Nephron (organoid): ENCODE measurements around the gene CLDN19.
A peak's percentile ranks its signal among the peaks of the same experiment; 100 is the strongest.

Experiments used
- H3K27ac Mint-ChIP-seq, 3 experiments: 2 replicates each; pipeline ENCODE4 v1.8.0; 2020; ENCODE audit warnings: mixed read lengths in 3 of 3, mild to moderate bottlenecking in 2 of 3, moderate library complexity in 1 of 3
- H3K27me3 Mint-ChIP-seq: 2 replicates; pipeline ENCODE4 v1.8.0; 2021; ENCODE audit warnings: low read depth, mild to moderate bottlenecking, moderate library complexity, mixed read lengths
- H3K36me3 Mint-ChIP-seq: 2 replicates; pipeline ENCODE4 v1.8.0; 2020; ENCODE audit warnings: low read depth, mixed read lengths
- H3K4me1 Mint-ChIP-seq: 2 replicates; pipeline ENCODE4 v1.8.0; 2020; ENCODE audit warnings: mixed read lengths
- H3K4me3 Mint-ChIP-seq, 3 experiments: 2 replicates each; pipeline ENCODE4 v1.8.0; 2020; ENCODE audit warnings: mild to moderate bottlenecking in 3 of 3, mixed read lengths in 3 of 3, moderate library complexity in 2 of 3
- H3K9me3 Mint-ChIP-seq: 2 replicates; pipeline ENCODE4 v1.8.0; 2020; ENCODE audit warnings: mixed read lengths
- TF ChIP-seq, protein P1 (sequence below), 3 experiments: fragments of 200-600 bp; sonication (generic); IDR thresholded peaks; one replicate each; pipeline ENCODE4 v1.5.0; 2021; ENCODE audit warnings: antibody characterized with exemption in 3 of 3; ENCODE audit not compliant: unreplicated experiment in 3 of 3

The CLDN19 gene

DNA sequence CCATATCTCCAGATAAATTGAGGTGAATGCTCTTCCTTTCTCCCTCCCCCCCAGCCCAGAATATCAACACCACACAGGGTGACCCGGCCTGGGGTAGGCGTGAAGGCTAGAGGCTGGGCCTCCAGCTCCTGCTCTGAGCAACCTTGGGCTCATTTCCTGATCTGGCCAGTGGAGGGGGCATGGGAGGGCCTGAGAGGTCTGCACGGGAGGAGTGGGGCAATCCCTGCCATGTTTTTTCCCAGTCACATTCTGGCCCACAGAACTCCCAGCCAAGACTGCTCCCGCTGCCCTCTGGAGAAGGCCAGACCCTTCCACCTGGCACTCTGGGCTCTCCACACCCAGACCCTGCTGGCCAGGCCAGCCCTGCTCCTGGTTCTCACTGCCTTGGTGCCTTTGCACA is 3.9 kb downstream of the CLDN19 start:
- Mint-ChIP-seq H3K27me3 (peaks cover 3% of the 10 kb centered on the region), H3K27ac (no peak overlapping the region), H3K4me3 (no peak overlapping the region), H3K4me1 (peaks cover 17% of the 10 kb centered on the region), H3K9me3 (no peaks in the 10 kb centered on the region), H3K36me3 (no peaks in the 10 kb centered on the region)
- TF ChIP-seq, protein P1, sequence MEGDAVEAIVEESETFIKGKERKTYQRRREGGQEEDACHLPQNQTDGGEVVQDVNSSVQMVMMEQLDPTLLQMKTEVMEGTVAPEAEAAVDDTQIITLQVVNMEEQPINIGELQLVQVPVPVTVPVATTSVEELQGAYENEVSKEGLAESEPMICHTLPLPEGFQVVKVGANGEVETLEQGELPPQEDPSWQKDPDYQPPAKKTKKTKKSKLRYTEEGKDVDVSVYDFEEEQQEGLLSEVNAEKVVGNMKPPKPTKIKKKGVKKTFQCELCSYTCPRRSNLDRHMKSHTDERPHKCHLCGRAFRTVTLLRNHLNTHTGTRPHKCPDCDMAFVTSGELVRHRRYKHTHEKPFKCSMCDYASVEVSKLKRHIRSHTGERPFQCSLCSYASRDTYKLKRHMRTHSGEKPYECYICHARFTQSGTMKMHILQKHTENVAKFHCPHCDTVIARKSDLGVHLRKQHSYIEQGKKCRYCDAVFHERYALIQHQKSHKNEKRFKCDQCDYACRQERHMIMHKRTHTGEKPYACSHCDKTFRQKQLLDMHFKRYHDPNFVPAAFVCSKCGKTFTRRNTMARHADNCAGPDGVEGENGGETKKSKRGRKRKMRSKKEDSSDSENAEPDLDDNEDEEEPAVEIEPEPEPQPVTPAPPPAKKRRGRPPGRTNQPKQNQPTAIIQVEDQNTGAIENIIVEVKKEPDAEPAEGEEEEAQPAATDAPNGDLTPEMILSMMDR (IDR thresholded peaks at IDR 0.05; ENCODE audit: unreplicated experiment in 3 of 3), result peak in 1 of 3 experiments; percentile 17

DNA sequence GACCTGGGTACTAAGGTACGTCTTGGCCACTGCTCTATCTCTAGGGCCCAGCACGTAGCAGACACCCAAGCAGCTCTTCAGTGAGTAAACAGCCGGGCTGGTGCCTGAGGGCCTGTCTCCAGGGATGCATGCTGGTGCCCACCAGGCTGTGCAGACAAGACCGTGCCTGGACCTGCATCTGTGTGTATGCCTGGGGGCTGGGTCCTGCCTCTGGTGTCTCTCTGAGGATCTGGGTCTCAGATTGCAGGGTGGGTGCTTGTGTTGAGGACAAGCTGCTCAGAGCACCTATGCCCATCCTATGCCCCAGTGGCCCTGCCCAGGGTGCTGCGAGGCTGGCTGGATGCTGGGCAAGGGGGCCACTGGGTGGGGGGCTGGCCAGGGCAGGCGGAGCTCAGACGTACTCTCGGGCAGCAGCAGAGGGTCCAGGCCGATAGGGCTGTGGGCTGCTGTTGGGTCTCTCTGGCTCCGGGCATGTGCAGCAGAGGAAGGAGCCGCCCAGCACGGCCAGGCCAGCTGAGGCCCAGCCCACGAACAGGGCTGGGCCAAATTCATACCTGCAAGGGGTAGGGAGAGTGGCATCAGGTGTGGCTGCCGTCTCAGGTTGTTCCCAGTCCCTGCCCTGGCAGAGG is 4.4 kb downstream of the CLDN19 start:
- Mint-ChIP-seq H3K4me3 (no peak overlapping the region), H3K36me3 (no peaks in the 10 kb centered on the region), H3K27me3 (peaks cover 3% of the 10 kb centered on the region), H3K27ac (no peak overlapping the region), H3K9me3 (no peaks in the 10 kb centered on the region), H3K4me1 (peaks cover 11% of the 10 kb centered on the region)
- TF ChIP-seq, protein P1 (IDR thresholded peaks at IDR 0.05; ENCODE audit: unreplicated experiment in 3 of 3), result no peak

DNA sequence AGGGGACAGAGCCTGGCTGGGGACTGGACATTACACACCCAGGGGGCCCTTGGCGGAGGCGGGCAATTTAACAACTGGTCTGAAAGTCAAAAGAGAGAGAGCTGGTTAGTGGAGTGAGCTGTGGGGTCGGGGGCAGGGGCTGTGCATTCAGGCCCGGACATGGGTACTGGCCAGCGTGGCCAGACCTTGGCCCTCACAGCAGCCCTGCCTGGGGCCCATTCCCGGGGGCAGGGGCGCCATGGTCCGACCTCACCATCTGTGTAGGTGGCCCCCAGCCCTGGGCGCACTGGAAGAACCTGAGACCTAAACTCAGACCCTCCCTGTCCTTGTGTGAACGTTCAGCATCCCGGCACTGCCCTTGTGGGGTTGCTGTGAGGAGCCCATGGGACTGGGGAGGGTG is 5.0 kb downstream of the CLDN19 start:
- Mint-ChIP-seq H3K27me3 (peaks cover 3% of the 10 kb centered on the region), H3K4me3 (no peak overlapping the region), H3K36me3 (no peaks in the 10 kb centered on the region), H3K27ac (peak overlapping the region in 2 of 3 experiments; percentile 29 to 60), H3K9me3 (no peaks in the 10 kb centered on the region), H3K4me1 (peaks cover 7% of the 10 kb centered on the region)
- TF ChIP-seq, protein P1 (IDR thresholded peaks at IDR 0.05; ENCODE audit: unreplicated experiment in 3 of 3), result no peak

DNA sequence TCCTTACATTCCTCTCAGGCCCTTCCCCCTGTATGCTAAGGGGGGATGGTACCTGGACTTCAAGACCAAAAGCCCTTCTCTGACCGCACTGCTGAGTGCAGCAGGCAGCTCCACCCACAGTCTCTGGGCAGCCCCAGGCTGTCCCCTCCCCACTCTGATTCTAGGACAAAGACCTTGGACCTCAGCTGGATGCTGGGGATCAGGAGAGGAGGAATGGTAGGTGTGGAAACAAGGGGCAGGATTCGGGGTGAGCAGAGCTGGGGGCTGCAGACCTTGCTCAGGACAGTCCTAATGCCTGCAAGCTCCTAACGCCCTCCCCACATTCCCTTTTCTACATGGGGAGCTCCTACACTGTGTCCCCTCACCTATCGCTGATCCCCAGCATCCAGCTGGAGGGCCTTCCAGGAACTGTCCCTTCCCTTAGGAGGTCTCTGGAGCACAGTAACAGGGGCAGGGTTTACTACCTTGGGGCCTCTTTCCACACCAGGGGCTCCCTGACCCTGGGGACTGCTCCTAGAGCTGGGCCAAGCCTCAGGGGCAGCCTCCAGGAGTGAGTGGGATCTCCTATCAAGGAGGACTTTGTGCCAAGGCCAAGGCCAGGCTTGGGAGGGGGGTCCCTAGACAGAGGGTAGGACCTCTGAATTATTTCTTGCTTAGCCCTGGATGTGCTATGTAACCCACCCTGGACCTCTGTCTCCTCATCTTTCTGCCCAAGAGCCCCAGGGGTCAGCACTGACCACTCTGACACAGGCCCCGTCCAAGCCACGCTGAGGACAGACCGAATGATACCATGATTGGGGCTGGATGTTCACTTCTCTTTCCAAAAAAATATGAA is 5.6 kb downstream of the CLDN19 start:
- Mint-ChIP-seq H3K27me3 (peaks cover 3% of the 10 kb centered on the region), H3K9me3 (no peaks in the 10 kb centered on the region), H3K4me1 (peaks cover 4% of the 10 kb centered on the region), H3K4me3 (no peak overlapping the region), H3K36me3 (no peaks in the 10 kb centered on the region), H3K27ac (peak overlapping the region in 2 of 3 experiments; percentile 60 to 69)
- TF ChIP-seq, protein P1 (IDR thresholded peaks at IDR 0.05; ENCODE audit: unreplicated experiment in 3 of 3), result no peak

DNA sequence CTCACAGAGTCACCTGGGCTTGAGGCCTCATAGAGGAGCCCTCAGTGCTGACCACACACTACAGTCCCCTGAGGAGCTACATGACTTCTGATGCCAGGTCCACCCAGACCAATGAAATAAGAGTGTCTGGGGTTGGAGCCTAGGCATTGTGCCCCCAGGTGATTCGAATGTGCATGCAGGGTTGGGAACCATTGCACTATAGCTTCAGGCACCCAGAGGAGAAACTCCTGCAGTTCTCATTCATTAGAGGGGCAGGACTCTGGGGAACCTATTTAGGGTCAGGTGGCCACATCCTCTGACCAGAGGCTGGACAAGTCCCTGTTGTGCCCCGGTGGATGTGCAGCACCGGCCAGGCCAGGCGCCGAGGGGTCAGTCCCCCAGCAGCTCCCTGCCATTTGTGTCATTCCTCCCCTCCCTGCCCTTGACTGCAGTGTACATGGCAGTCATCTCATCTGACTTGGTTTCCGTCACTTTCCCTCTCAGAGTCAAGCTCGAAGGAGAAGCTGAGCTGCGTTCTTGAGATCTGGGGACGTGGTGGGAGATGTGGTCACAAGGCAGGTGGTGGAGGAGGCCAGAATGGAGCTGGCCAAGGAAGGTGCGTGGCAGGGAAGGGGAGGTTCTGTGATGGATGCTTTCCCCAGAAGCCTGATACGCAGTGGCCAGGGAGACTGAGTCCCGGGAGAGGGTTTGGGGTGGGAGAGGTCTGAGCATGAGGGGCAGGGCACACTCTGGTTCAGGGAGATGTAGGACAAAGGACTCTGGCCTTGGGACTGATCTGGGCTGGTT is 6.4 kb downstream of the CLDN19 start:
- Mint-ChIP-seq H3K27me3 (peaks cover 3% of the 10 kb centered on the region), H3K4me3 (no peak overlapping the region), H3K9me3 (no peaks in the 10 kb centered on the region), H3K36me3 (no peaks in the 10 kb centered on the region), H3K4me1 (no peaks in the 10 kb centered on the region), H3K27ac (peak overlapping the region in 1 of 3 experiments; percentile 69)
- TF ChIP-seq, protein P1 (IDR thresholded peaks at IDR 0.05; ENCODE audit: unreplicated experiment in 3 of 3), result no peak
